Nephron progenitor cell (in vitro differentiated cells): ENCODE results near the gene NIN.
A peak's percentile ranks its signal among the peaks of the same experiment; 100 is the strongest.

Source experiments
- DNase-seq: peaks from one replicate; pipeline ENCODE4 v3.0.0; 2021
- H3K27ac Mint-ChIP-seq: 2 replicates; pipeline ENCODE4 v1.8.0; 2021; ENCODE audit warnings: mild to moderate bottlenecking, moderate library complexity, mixed read lengths
- H3K27me3 Mint-ChIP-seq: 2 replicates; pipeline ENCODE4 v1.8.0; 2021; ENCODE audit warnings: mild to moderate bottlenecking, low read depth, mixed read lengths; ENCODE audit not compliant: poor library complexity
- H3K36me3 Mint-ChIP-seq: 2 replicates; pipeline ENCODE4 v1.8.0; 2021; ENCODE audit warnings: low read depth, mixed read lengths
- H3K4me1 Mint-ChIP-seq: 2 replicates; pipeline ENCODE4 v1.8.0; 2021; ENCODE audit warnings: mixed read lengths
- H3K4me3 Mint-ChIP-seq: 2 replicates; pipeline ENCODE4 v1.8.0; 2021; ENCODE audit warnings: mild to moderate bottlenecking, moderate library complexity, mixed read lengths
- H3K9me3 Mint-ChIP-seq: 2 replicates; pipeline ENCODE4 v1.8.0; 2021; ENCODE audit warnings: mild to moderate bottlenecking, moderate library complexity, mixed read lengths
- TF ChIP-seq, protein P1 (sequence below): fragments of 200-600 bp; sonication (generic); IDR thresholded peaks from 2 replicates; pipeline ENCODE4 v1.5.0; 2021; ENCODE audit warnings: antibody characterized with exemption

NIN gene

DNA sequence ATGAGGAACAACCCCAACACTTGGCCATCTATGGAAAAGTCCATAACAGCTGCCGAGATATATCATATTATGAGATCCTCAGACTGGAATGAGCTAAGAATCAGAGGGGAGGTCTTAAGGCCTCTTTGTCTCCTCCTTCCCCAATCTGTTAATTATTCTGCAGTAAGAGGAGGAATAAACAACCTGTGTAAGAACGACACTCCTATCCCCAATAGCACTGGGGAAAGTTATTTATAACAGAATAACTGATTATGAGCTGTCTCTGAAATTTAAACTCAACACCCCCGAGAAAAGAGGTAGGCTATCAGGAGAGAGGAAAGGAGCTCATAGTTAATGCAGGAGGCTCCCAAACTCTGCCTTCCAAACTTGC, 68.0 kb downstream of the NIN start:
- Mint-ChIP-seq H3K4me1 (no peaks in the 10 kb centered on the region), H3K4me3 (no peak overlapping the region), H3K27ac (no peak overlapping the region), H3K9me3 (no peaks in the 10 kb centered on the region), H3K27me3 (no peaks in the 10 kb centered on the region), H3K36me3 (peaks cover 69% of the 10 kb centered on the region)
- TF ChIP-seq, protein P1, sequence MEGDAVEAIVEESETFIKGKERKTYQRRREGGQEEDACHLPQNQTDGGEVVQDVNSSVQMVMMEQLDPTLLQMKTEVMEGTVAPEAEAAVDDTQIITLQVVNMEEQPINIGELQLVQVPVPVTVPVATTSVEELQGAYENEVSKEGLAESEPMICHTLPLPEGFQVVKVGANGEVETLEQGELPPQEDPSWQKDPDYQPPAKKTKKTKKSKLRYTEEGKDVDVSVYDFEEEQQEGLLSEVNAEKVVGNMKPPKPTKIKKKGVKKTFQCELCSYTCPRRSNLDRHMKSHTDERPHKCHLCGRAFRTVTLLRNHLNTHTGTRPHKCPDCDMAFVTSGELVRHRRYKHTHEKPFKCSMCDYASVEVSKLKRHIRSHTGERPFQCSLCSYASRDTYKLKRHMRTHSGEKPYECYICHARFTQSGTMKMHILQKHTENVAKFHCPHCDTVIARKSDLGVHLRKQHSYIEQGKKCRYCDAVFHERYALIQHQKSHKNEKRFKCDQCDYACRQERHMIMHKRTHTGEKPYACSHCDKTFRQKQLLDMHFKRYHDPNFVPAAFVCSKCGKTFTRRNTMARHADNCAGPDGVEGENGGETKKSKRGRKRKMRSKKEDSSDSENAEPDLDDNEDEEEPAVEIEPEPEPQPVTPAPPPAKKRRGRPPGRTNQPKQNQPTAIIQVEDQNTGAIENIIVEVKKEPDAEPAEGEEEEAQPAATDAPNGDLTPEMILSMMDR: no peak
- DNase-seq: no peak

DNA sequence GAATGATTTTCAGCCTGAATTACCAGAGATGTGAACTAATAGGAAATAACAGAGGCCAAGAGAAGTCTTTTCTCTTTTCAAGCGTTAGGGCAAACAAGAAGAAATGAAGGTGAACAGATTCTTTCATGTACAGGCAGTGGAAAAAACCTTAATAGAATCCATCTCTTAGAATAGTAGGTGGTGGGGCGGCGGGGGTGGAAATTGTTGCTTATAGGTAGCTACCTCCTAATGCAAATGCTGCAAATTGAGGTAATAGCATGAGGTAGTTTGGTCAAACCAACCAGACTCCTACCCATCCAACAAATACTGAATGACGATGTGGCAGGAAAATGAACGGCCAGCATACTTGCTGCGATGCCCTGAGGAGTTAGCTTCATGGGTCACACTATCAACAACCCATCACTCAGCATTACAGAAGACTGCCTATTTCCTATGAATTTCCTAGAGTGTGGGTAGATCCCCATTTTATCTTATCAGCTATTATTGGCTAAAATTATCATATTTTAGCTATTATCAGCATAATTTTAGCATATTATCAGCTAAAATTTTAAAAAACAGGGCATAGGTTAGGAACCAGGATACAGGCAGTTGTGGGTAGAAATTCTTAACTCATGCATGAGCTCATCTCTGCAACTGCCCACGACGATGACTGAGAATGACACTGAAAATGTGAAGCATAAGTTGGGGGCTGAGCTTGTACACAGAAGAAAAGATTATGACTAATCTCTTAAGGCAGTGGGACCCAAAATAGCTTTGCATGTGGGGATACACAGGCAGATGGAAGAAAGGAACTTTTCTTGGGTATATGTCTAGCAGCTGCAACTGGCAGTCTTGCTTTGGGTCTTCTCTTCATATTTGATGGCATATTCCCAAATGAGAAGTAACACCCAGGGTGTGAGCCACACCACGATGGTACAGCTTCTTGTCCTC, 68.7 kb downstream of the NIN start:
- Mint-ChIP-seq H3K27me3 (no peaks in the 10 kb centered on the region), H3K4me1 (no peaks in the 10 kb centered on the region), H3K36me3 (peaks cover 66% of the 10 kb centered on the region), H3K4me3 (no peak overlapping the region), H3K27ac (no peak overlapping the region), H3K9me3 (no peaks in the 10 kb centered on the region)
- no peak for DNase-seq
- TF ChIP-seq, protein P1: no peak

DNA sequence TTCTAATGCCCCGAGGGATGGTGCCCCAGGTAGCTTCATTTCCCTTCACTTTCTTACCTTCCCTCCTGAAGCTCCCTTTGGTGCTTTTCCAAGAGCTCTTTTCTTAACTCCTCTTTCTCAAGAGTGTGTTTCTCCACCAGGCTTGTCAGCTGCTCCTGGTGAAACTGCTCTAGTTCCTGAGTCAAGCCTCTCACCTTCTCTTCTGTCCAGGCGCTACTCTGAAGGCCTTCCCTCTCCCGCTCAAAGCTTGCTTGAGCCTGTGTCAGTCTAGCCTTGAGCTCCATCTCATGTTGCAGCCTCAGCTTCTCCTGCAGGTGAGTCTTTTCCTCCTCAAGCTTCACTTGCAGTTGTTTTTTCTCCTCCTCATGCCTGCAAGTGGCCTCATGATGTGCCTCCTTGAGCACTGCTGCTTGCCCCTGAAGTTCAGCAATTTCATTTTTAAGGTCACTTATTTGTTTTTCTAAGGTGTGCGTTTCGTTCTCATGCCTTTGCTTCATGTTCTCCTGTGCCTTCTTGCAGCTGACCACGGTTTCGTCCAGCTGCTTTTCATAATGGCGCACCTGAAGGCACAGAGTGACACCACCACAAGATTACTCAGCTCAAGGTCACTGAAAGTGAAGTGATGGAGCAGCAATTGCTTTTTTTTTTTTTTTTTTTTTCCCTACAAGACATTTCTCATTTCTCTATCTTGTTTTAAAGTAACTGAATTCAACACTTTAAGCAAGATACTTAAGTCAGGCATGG, 71.0 kb downstream of the NIN start:
- no peak overlapping the region for H3K4me3 Mint-ChIP-seq
- peak overlapping the region; percentile 22 for H3K27ac Mint-ChIP-seq
- no peaks in the 10 kb centered on the region for H3K9me3 Mint-ChIP-seq

DNA sequence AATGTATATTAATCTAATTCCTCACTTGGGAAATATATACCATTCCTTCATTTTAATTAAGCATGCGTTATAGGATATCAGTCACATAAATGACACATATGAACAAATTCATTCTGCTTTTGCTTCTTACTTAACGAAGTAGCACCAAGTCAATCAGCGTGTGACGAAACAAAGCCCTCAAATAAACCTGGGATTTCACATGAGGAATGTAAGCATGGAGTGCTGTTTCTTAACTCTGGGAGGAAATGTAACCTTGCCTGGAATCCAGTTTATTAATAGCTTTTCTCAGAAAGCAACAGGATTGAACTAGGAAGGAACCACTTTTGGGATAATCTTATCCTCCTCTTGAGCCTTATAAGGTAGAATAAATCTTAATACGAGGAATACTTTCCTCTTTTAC, 72.0 kb downstream of the NIN start:
- no peak overlapping the region for H3K4me3 Mint-ChIP-seq
- no peaks in the 10 kb centered on the region for H3K9me3 Mint-ChIP-seq
- TF ChIP-seq, protein P1: no peak
- no peak overlapping the region for H3K27ac Mint-ChIP-seq
- peaks cover 45% of the 10 kb centered on the region for H3K36me3 Mint-ChIP-seq
- H3K27me3 Mint-ChIP-seq: no peaks in the 10 kb centered on the region
- no peak for DNase-seq
- H3K4me1 Mint-ChIP-seq: no peaks in the 10 kb centered on the region

More for the DNA sequence above, 71.0 kb downstream of the NIN start:
- peaks cover 53% of the 10 kb centered on the region for H3K36me3 Mint-ChIP-seq
- no peaks in the 10 kb centered on the region for H3K27me3 Mint-ChIP-seq
- H3K4me1 Mint-ChIP-seq: no peaks in the 10 kb centered on the region
- no peak for DNase-seq
- TF ChIP-seq, protein P1: no peak

DNA sequence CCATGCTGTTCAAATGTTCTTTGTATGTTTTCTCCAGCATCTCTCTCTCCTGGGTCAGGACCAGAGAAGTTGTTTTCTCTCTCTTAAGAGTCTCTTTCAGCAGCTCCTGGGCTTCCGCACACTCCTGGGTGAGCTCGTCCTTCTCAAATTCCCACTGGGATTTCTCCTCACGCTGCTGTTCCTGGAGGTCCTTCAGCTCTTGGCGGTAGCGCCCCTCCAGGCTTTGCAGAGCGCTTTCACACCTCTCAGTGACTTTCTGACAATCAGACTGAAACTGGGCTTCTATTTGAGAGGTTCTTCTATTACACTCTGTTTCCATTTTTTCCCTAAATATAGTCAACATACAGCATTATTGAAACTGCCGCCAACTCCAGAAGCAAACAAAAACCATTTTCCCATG, 72.7 kb downstream of the NIN start:
- H3K36me3 Mint-ChIP-seq: peaks cover 46% of the 10 kb centered on the region
- no peak for DNase-seq
- no peaks in the 10 kb centered on the region for H3K27me3 Mint-ChIP-seq

More for the DNA sequence above, 72.7 kb downstream of the NIN start:
- Mint-ChIP-seq H3K9me3 (no peaks in the 10 kb centered on the region), H3K4me3 (no peak overlapping the region), H3K27ac (no peak overlapping the region), H3K4me1 (no peaks in the 10 kb centered on the region)
- TF ChIP-seq, protein P1: no peak
